Activated CD4-positive, CD25-positive, alpha-beta regulatory T cell (primary cell): Measurements from ENCODE around the gene SEMA5A.
"Not testable (repeated sequence)": the region's sequence is repeated elsewhere in the genome, so short reads cannot be mapped to it uniquely, and the experiment has no call there.

Experiments used
- DNase-seq, 4 experiments: peaks; one replicate each; lab custom pipeline; 2025; lab: John Stamatoyannopoulos, UW

SEMA5A gene

GRCh38 chr5:9354336-9355081, 191.4 kb downstream of the SEMA5A start:
- DNase-seq, result no peak

GRCh38 chr5:9353048-9353447, 192.8 kb downstream of the SEMA5A start:
- not testable (repeated sequence) for DNase-seq

GRCh38 chr5:9351546-9351945, 194.3 kb downstream of the SEMA5A start:
- DNase-seq, result no peak

GRCh38 chr5:9350301-9350797, 195.5 kb downstream of the SEMA5A start:
- DNase-seq, result no peak

GRCh38 chr5:9348401-9348996, 197.4 kb downstream of the SEMA5A start:
- no peak for DNase-seq

- no peak for DNase-seq
Measured at GRCh38 chr5:9347541-9348295, 198.2 kb downstream of the SEMA5A start.

- DNase-seq, result no peak
Measured at GRCh38 chr5:9347032-9347431, 198.8 kb downstream of the SEMA5A start.

- DNase-seq, result no peak
Measured at GRCh38 chr5:9344751-9345240, 201.1 kb downstream of the SEMA5A start.

GRCh38 chr5:9343146-9343850, 202.6 kb downstream of the SEMA5A start:
- no peak for DNase-seq

- DNase-seq, result no peak
Measured at GRCh38 chr5:9342161-9342787, 203.6 kb downstream of the SEMA5A start.

GRCh38 chr5:9340085-9340484, 205.8 kb downstream of the SEMA5A start:
- DNase-seq, result no peak

- no peak for DNase-seq
Measured at GRCh38 chr5:9339206-9339818, 206.6 kb downstream of the SEMA5A start.

GRCh38 chr5:9338796-9339195, 207.1 kb downstream of the SEMA5A start:
- DNase-seq, result no peak

GRCh38 chr5:9337928-9338595, 207.8 kb downstream of the SEMA5A start:
- no peak for DNase-seq

GRCh38 chr5:9335754-9336495, 209.9 kb downstream of the SEMA5A start:
- DNase-seq, result no peak

- no peak for DNase-seq
Measured at GRCh38 chr5:9335269-9335668, 210.6 kb downstream of the SEMA5A start.

- DNase-seq, result no peak
Measured at GRCh38 chr5:9332026-9332425, 213.8 kb downstream of the SEMA5A start.

GRCh38 chr5:9331372-9331771, 214.5 kb downstream of the SEMA5A start:
- no peak for DNase-seq

GRCh38 chr5:9329125-9329524, 216.8 kb downstream of the SEMA5A start:
- DNase-seq, result no peak

GRCh38 chr5:9325549-9325948, 220.3 kb downstream of the SEMA5A start:
- no peak for DNase-seq
